A549 (cell line): ENCODE results near the gene JPT1. TPM values are rescaled to one million over a fixed set of nuclear protein-coding genes. Genes with fewer than 3 reads are reported as not detected.

ENCODE experiments used
- ATAC-seq, 2 experiments: fragments of 200-7000 bp in 1 of 2; fragments of >200 bp in 1 of 2; cut with Nextera tagmentation in 1 of 2; cut with Tn5 transposase in 1 of 2; 3 replicates each; pipeline versions ENCODE4 v1.8.0 to v1.9.1; 2018 to 2020; ENCODE audit warnings: mild to moderate bottlenecking in 1 of 2, moderate library complexity in 1 of 2
- CTCF ChIA-PET: fragments of 300-600 bp; sonication (Branson Sonifier 250); formaldehyde crosslinking; extraction: SDS; loops from one replicate; lab custom pipeline; 2021; ENCODE audit warnings: antibody characterized with exemption, inconsistent platforms; lab: Yijun Ruan, JAX
- POLR2A ChIA-PET: fragments of 350-600 bp; formaldehyde crosslinking; extraction: SDS; loops from one replicate; lab custom pipeline; 2021; ENCODE audit warnings: antibody characterized with exemption, inconsistent platforms; lab: Yijun Ruan, JAX
- DNase-seq, 2 experiments: peaks; one replicate each; pipeline versions ENCODE4 v3.0.0 to v3.0.0-alpha.2; 2011 to 2016; ENCODE audit warnings: low read depth in 1 of 2, low spot score in 1 of 2
- FAIRE-seq: peaks from 2 replicates; lab custom pipeline; 2011; peaks lifted over from hg19 to GRCh38; lab: Jason Lieb, UNC
- H3K27ac ChIP-seq, 2 experiments: fragments of >200 bp; sonication (Bioruptor Twin); formaldehyde crosslinking; 3 replicates each; pipeline ENCODE4 v1.5.1; 2016 to 2017
- H3K4me1 ChIP-seq: fragments of >200 bp; sonication (Bioruptor Twin); formaldehyde crosslinking; 3 replicates; pipeline ENCODE4 v1.6.1; 2016
- H3K4me2 ChIP-seq: fragments of >200 bp; sonication (Bioruptor Twin); formaldehyde crosslinking; 3 replicates; pipeline ENCODE4 v1.6.1; 2016
- H3K4me3 ChIP-seq: fragments of >200 bp; sonication (Bioruptor Twin); formaldehyde crosslinking; 3 replicates; pipeline ENCODE4 v1.5.1; 2016
- H3K9me3 ChIP-seq: fragments of >200 bp; sonication (Bioruptor Twin); formaldehyde crosslinking; 3 replicates; pipeline ENCODE4 v1.6.1; 2016
- CBX2 ChIP-seq: fragments of 200-600 bp; sonication (generic); IDR thresholded peaks from 2 replicates; pipeline ENCODE4 v1.6.1; 2016; ENCODE audit warnings: low read depth, mild to moderate bottlenecking, borderline replicate concordance
- CBX8 ChIP-seq: fragments of 200-600 bp; sonication (generic); IDR thresholded peaks from 2 replicates; pipeline ENCODE4 v1.6.1; 2016
- CEBPB ChIP-seq, 2 experiments: fragments of >200 bp in 1 of 2; sonication (Bioruptor Twin) in 1 of 2; formaldehyde crosslinking in 1 of 2; IDR thresholded peaks; 2 replicates each; pipeline ENCODE4 v1.6.1; 2012 to 2016
- CHD2 ChIP-seq: fragments of 150-350 bp; IDR thresholded peaks from 2 replicates; pipeline ENCODE4 v1.6.1; 2014; ENCODE audit warnings: low read length; ENCODE audit not compliant: partially characterized antibody
- EHF ChIP-seq: fragments of 250-450 bp; sonication (Bioruptor Pico); IDR thresholded peaks from 2 replicates; pipeline ENCODE4 v1.5.0; 2020; ENCODE audit warnings: mild to moderate bottlenecking
- EHMT2 ChIP-seq: fragments of 200-600 bp; sonication (generic); IDR thresholded peaks from 2 replicates; pipeline ENCODE4 v1.6.1; 2016; ENCODE audit warnings: antibody characterized with exemption, low read depth, mild to moderate bottlenecking, moderate library complexity
- ESRRA ChIP-seq: fragments of 150-350 bp; IDR thresholded peaks from 2 replicates; pipeline ENCODE4 v1.6.1; 2014; ENCODE audit warnings: mild to moderate bottlenecking, low read length, borderline replicate concordance
- FOSB ChIP-seq: fragments of 250-450 bp; sonication (Bioruptor Pico); IDR thresholded peaks from 2 replicates; pipeline ENCODE4 v1.5.0; 2020; ENCODE audit warnings: mild to moderate bottlenecking, moderate library complexity
- FOXS1 ChIP-seq: fragments of 250-450 bp; sonication (Bioruptor Pico); IDR thresholded peaks from 2 replicates; pipeline ENCODE4 v1.5.0; 2020; ENCODE audit warnings: mild to moderate bottlenecking, moderate library complexity
- GATA3 ChIP-seq: IDR thresholded peaks from 2 replicates; pipeline ENCODE4 v1.6.1; 2012; ENCODE audit warnings: borderline replicate concordance
- HOXB5 ChIP-seq: fragments of 250-450 bp; sonication (Bioruptor Pico); IDR thresholded peaks from 2 replicates; pipeline ENCODE4 v1.5.0; 2020; ENCODE audit warnings: mild to moderate bottlenecking, moderate library complexity
- JUN ChIP-seq, 2 experiments: fragments of >200 bp; sonication (Bioruptor Twin); formaldehyde crosslinking; IDR thresholded peaks; 2 replicates in 1 of 2; 3 replicates in 1 of 2; pipeline ENCODE4 v1.6.1; 2016 to 2017
- MAZ ChIP-seq: fragments of 150-350 bp; IDR thresholded peaks from 2 replicates; pipeline ENCODE4 v1.6.1; 2014; ENCODE audit warnings: antibody characterized with exemption, low read depth, low read length, borderline replicate concordance
- MYC ChIP-seq: IDR thresholded peaks from 2 replicates; pipeline ENCODE4 v1.6.1; 2012; ENCODE audit warnings: mild to moderate bottlenecking, inconsistent platforms, low read length, improper control_type of control experiment, borderline replicate concordance
- NPAS2 ChIP-seq: fragments of 250-450 bp; sonication (Bioruptor Pico); IDR thresholded peaks from 2 replicates; pipeline ENCODE4 v1.8.0; 2022; ENCODE audit warnings: mild to moderate bottlenecking, moderate library complexity, borderline replicate concordance
- NR3C1 ChIP-seq: fragments of >200 bp; sonication (Bioruptor Twin); formaldehyde crosslinking; IDR thresholded peaks from 3 replicates; pipeline ENCODE4 v1.6.1; 2017
- RARB ChIP-seq: fragments of 250-450 bp; sonication (Bioruptor Pico); IDR thresholded peaks from 2 replicates; pipeline ENCODE4 v1.8.0; 2021; ENCODE audit warnings: mild to moderate bottlenecking, moderate library complexity
- RFX5 ChIP-seq: fragments of 450-650 bp; IDR thresholded peaks from 2 replicates; pipeline ENCODE4 v1.7.1; 2014; ENCODE audit warnings: antibody characterized with exemption, mild to moderate bottlenecking, moderate library complexity
- RNF2 ChIP-seq: fragments of 200-600 bp; sonication (generic); IDR thresholded peaks from 2 replicates; pipeline ENCODE4 v1.6.1; 2016; ENCODE audit warnings: low read depth, mild to moderate bottlenecking, antibody characterized with exemption, moderate library complexity, borderline replicate concordance
- SMC3 ChIP-seq: fragments of >200 bp; sonication (Bioruptor Twin); formaldehyde crosslinking; IDR thresholded peaks from 3 replicates; pipeline ENCODE4 v1.6.1; 2018; ENCODE audit warnings: inconsistent platforms
- ZC3H11A ChIP-seq: fragments of 450-650 bp; IDR thresholded peaks from 2 replicates; pipeline ENCODE4 v1.6.1; 2014; ENCODE audit warnings: antibody characterized with exemption, mild to moderate bottlenecking
- ZFP36 ChIP-seq: fragments of 450-650 bp; IDR thresholded peaks from 2 replicates; pipeline ENCODE4 v1.6.1; 2014; ENCODE audit warnings: borderline replicate concordance; ENCODE audit not compliant: partially characterized antibody
- ZNF302 ChIP-seq: fragments of 250-450 bp; sonication (Bioruptor Pico); IDR thresholded peaks from 2 replicates; pipeline ENCODE4 v1.9.0; 2021; ENCODE audit warnings: inconsistent platforms, mild to moderate bottlenecking, moderate library complexity
- ZSCAN20 ChIP-seq: fragments of 250-450 bp; sonication (Bioruptor Pico); IDR thresholded peaks from 2 replicates; pipeline ENCODE4 v1.8.0; 2022; ENCODE audit warnings: mild to moderate bottlenecking, moderate library complexity
- WGBS: methylation state at CpG from one replicate; pipeline ENCODE4 v1.1.6; 2017; ENCODE audit errors: missing lambda C conversion rate; 5-methylcytosine and 5-hydroxymethylcytosine counted together
- polyA plus RNA-seq, 4 experiments: library from polyadenylated mRNA; depleted of rRNA in 3 of 4; stranded (reverse); fragments of >200 nt; fragmentation: RNase III in 1 of 4; extraction: RNeasy Plus Mini Kit Qiagen cat#74134 plus additional on column Dnase treatment in 1 of 4; gene quantifications; 2 replicates in 3 of 4; 3 replicates in 1 of 4; pipeline ENCODE4 v1.2.3, GENCODE V29; 2011 to 2017
- TF ChIP-seq, protein P1 (sequence below): fragments of >200 bp; sonication (Bioruptor Twin); formaldehyde crosslinking; IDR thresholded peaks from 2 replicates; pipeline ENCODE4 v1.6.1; 2016
- TF ChIP-seq, protein P2 (sequence below): IDR thresholded peaks from 2 replicates; pipeline ENCODE4 v1.6.1; 2012; ENCODE audit warnings: low read depth, borderline replicate concordance
- TF ChIP-seq, protein P3 (sequence below): IDR thresholded peaks from 2 replicates; pipeline ENCODE4 v1.6.1; 2012
- TF ChIP-seq, protein P4 (sequence below): IDR thresholded peaks from 2 replicates; pipeline ENCODE4 v1.6.1; 2012
- TF ChIP-seq, protein P5 (sequence below): fragments of >200 bp; sonication (Bioruptor Twin); formaldehyde crosslinking; IDR thresholded peaks from 3 replicates; pipeline ENCODE4 v1.5.1; 2016
- TF ChIP-seq, protein P6 (sequence below): fragments of 150-350 bp; IDR thresholded peaks from 2 replicates; pipeline ENCODE4 v1.6.1; 2014; ENCODE audit warnings: low read depth, mild to moderate bottlenecking, low read length

The JPT1 gene
- polyA plus RNA-seq, 2 of the 4 experiments (the other 2 are of a cell fraction) = 196 to 623 TPM

DNA sequence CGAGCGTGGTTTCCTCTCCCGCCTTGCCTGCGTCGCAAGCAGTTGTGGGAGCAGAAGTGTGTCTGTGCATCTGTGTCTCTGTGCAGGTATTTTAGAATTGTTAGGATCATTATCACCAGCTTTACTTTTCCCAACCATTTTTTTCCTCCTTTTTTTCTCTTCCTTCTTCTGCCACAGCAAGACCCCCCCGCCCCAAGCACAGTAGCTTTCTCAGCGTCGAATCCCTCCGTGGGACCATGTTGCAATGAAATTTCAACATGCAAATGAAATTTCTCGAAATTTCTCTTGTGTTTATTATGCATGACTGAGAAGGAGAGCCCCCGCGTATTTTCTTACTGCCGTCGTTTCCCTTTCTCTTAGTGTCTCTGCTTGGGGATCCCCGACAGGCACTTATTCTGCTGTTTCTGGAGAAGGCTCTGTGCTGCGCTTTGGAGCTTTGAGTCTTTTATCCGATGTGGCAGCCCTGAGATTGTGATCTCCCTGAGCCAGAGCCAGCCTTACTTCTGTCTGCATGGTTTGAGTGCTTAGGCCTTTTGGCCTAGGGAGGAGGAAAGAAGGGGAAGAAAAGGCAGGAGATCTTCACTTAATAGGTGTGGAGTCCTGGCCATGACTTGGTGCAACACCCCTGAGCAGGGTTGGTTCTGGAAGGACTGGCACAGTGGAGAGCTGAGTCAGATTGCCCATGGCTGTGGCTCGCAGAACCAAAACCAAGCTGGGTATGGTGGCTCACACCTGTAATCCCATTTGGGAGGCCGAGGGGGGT lies 39.6 kb downstream of the JPT1 start:
- POLR2A ChIA-PET = interaction anchor here (0.5 to 3.2 kb wide), 13 partner anchors 9 to 147 kb away, joined by 3 to 70 read pairs (median 7); partner anchors contain the start of genes GGA3, JPT1, MRPS7 and NT5C
- H3K4me3 ChIP-seq = peak overlapping the region; percentile 38
- ATAC-seq (no peak), FAIRE-seq (no peak), DNase-seq (no peak)
- no peaks in the 10 kb centered on the region for H3K9me3 ChIP-seq
- H3K4me1 ChIP-seq = peaks cover 22% of the 10 kb centered on the region
- 0 out of 5 replicates have a peak, but pooled peaks of 1 of the 2 experiments have one; percentile 22 for TF ChIP-seq JUN (IDR thresholded peaks at IDR 0.05)
- TF ChIP-seq, protein P1, sequence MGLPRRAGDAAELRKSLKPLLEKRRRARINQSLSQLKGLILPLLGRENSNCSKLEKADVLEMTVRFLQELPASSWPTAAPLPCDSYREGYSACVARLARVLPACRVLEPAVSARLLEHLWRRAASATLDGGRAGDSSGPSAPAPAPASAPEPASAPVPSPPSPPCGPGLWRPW = no peak
- H3K27ac ChIP-seq = peak overlapping the region; percentile 84 to 90
- CTCF ChIA-PET = interaction anchor here (0.8 to 81.8 kb wide), 48 partner anchors 6 to 388 kb away, joined by 3 to 3429 read pairs (median 6); partner anchors contain the start of genes ARMC7, ATP5PD, HID1 and JPT1
- WGBS = 51% methylated on average over 19 of the region's 19 CpGs
- peak overlapping the region; percentile 86 for H3K4me2 ChIP-seq

DNA sequence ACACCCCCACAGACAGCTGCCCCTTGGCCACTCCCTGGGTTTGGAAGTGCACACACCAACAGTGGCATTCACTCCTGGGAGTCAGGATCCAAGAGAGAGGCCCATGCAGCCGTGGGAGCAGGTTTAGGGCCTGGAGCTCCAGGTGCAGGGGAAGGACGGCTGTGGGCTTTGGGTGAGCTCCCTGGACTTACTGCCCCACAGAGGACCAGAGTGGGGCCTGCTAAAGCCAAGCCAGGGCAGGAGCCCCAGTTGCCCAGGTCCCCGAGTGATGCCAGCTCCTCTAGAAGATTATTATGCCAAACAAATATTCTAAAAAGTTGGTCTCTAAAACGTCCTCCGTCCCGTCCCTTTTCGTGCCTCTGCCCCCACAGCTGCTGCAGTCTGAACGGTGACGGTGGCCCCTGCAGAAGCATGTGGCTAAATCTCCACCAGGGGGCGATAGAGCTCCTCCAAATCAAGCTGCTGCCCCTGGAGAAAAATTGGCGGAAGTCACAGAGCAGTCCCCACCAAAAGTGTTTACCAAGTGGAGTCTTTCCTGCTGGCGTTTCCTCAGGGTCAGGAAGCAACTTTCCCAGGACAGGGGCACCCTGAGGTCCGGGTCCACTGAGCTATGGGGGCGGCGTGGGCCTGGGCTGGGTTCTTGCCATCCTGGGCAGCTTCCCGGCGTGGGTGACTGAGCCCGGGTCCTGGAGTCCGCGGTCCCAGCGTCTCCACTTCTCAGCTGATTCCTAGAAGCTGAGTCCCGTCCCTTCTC lies 40.3 kb downstream of the JPT1 start:
- peak; percentile 92 to 94 for DNase-seq
- POLR2A ChIA-PET = interaction anchor here (0.5 to 3.2 kb wide), 15 partner anchors 8 to 157 kb away, joined by 3 to 70 read pairs (median 7); partner anchors contain the start of genes GGA3, JPT1, MIF4GD and MRPS7
- no peaks in the 10 kb centered on the region for H3K9me3 ChIP-seq
- H3K27ac ChIP-seq = peak overlapping the region; percentile 84 to 90
- H3K4me2 ChIP-seq = peak overlapping the region; percentile 86
- H3K4me3 ChIP-seq = peak overlapping the region; percentile 38
- CTCF ChIA-PET = interaction anchor here (0.5 to 81.8 kb wide), 55 partner anchors 7 to 551 kb away, joined by 3 to 3429 read pairs (median 5); partner anchors contain the start of genes ARMC7, ATP5PD, HID1 and JPT1
- H3K4me1 ChIP-seq = peaks cover 26% of the 10 kb centered on the region
- peak; percentile 75 to 79 for ATAC-seq
- FAIRE-seq = peak; percentile 63
- WGBS = 5% methylated on average over 21 of the region's 22 CpGs
- TF ChIP-seq JUN (IDR thresholded peaks at IDR 0.05) (peak in 1 of 2 experiments; percentile 46; a peak in 1 of 5 replicates), MAZ (no peak), EHF (no peak), CBX2 (no peak), CHD2 (no peak), CEBPB (IDR thresholded peaks at IDR 0.05) (no peak), RARB (CRISPR knock-in tag) (no peak), EHMT2 (no peak), ESRRA (no peak), RFX5 (no peak), NR3C1 (no peak), FOSB (CRISPR knock-in tag) (no peak), ZC3H11A (no peak), HOXB5 (CRISPR knock-in tag) (peak; percentile 17; the same call in 1 of the 2 replicates), ZNF302 (no peak), CBX8 (no peak), ZFP36 (no peak), NPAS2 (CRISPR knock-in tag) (no peak), ZSCAN20 (CRISPR knock-in tag) (no peak), SMC3 (peak; percentile 99), GATA3 (0 out of 2 replicates have a peak, but pooled peaks have one; percentile 16), RNF2 (no peak), FOXS1 (CRISPR knock-in tag) (no peak), MYC (no peak)
- TF ChIP-seq, protein P2, sequence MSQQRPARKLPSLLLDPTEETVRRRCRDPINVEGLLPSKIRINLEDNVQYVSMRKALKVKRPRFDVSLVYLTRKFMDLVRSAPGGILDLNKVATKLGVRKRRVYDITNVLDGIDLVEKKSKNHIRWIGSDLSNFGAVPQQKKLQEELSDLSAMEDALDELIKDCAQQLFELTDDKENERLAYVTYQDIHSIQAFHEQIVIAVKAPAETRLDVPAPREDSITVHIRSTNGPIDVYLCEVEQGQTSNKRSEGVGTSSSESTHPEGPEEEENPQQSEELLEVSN = no peak; the same call in 1 of the 2 replicates
- TF ChIP-seq, protein P3, sequence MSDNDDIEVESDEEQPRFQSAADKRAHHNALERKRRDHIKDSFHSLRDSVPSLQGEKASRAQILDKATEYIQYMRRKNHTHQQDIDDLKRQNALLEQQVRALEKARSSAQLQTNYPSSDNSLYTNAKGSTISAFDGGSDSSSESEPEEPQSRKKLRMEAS = peak; percentile 80
- TF ChIP-seq, protein P4, sequence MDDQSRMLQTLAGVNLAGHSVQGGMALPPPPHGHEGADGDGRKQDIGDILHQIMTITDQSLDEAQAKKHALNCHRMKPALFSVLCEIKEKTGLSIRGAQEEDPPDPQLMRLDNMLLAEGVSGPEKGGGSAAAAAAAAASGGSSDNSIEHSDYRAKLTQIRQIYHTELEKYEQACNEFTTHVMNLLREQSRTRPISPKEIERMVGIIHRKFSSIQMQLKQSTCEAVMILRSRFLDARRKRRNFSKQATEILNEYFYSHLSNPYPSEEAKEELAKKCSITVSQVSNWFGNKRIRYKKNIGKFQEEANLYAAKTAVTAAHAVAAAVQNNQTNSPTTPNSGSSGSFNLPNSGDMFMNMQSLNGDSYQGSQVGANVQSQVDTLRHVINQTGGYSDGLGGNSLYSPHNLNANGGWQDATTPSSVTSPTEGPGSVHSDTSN = no peak
- TF ChIP-seq, protein P5, sequence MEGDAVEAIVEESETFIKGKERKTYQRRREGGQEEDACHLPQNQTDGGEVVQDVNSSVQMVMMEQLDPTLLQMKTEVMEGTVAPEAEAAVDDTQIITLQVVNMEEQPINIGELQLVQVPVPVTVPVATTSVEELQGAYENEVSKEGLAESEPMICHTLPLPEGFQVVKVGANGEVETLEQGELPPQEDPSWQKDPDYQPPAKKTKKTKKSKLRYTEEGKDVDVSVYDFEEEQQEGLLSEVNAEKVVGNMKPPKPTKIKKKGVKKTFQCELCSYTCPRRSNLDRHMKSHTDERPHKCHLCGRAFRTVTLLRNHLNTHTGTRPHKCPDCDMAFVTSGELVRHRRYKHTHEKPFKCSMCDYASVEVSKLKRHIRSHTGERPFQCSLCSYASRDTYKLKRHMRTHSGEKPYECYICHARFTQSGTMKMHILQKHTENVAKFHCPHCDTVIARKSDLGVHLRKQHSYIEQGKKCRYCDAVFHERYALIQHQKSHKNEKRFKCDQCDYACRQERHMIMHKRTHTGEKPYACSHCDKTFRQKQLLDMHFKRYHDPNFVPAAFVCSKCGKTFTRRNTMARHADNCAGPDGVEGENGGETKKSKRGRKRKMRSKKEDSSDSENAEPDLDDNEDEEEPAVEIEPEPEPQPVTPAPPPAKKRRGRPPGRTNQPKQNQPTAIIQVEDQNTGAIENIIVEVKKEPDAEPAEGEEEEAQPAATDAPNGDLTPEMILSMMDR = peak; percentile 97
- TF ChIP-seq, protein P6, sequence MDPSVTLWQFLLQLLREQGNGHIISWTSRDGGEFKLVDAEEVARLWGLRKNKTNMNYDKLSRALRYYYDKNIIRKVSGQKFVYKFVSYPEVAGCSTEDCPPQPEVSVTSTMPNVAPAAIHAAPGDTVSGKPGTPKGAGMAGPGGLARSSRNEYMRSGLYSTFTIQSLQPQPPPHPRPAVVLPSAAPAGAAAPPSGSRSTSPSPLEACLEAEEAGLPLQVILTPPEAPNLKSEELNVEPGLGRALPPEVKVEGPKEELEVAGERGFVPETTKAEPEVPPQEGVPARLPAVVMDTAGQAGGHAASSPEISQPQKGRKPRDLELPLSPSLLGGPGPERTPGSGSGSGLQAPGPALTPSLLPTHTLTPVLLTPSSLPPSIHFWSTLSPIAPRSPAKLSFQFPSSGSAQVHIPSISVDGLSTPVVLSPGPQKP = no peak
